Neural progenitor cell (in vitro differentiated cells): ENCODE results near the gene TLE4. TPM values are rescaled to one million over a fixed set of nuclear protein-coding genes. Genes with fewer than 3 reads are reported as not detected.

Experiments
- DNase-seq: peaks from one replicate; pipeline ENCODE4 v3.0.0-alpha.2; 2016; ENCODE audit warnings: low spot score
- H2AFZ ChIP-seq: fragments of 200-600 bp; sonication (generic); replicated peaks from 2 replicates; pipeline ENCODE4 v1.6.1; 2016; ENCODE audit warnings: antibody characterized with exemption
- H3F3A ChIP-seq: fragments of 200-600 bp; sonication (generic); 2 replicates; pipeline ENCODE4 v1.6.1; 2016; ENCODE audit warnings: antibody characterized with exemption, low read depth
- H3K27ac ChIP-seq: fragments of 200-600 bp; sonication (generic); 2 replicates; pipeline ENCODE4 v1.5.1; 2016; ENCODE audit warnings: mild to moderate bottlenecking
- H3K27me3 ChIP-seq: fragments of 200-600 bp; sonication (generic); 2 replicates; pipeline ENCODE4 v1.6.1; 2016; ENCODE audit warnings: mild to moderate bottlenecking, moderate library complexity
- H3K36me3 ChIP-seq: fragments of 200-600 bp; sonication (generic); 2 replicates; pipeline ENCODE4 v1.5.1; 2016
- H3K4me1 ChIP-seq: fragments of 200-600 bp; sonication (generic); 2 replicates; pipeline ENCODE4 v1.6.1; 2016; ENCODE audit warnings: mixed run types
- H3K4me2 ChIP-seq: fragments of 200-600 bp; sonication (generic); 2 replicates; pipeline ENCODE4 v1.6.1; 2016
- H3K4me3 ChIP-seq: fragments of 200-600 bp; sonication (generic); 2 replicates; pipeline ENCODE4 v1.5.1; 2016
- H3K79me2 ChIP-seq: fragments of 200-600 bp; sonication (generic); 2 replicates; pipeline ENCODE4 v1.6.1; 2016; ENCODE audit warnings: low read depth
- H3K9ac ChIP-seq: fragments of 200-600 bp; sonication (generic); 2 replicates; pipeline ENCODE4 v1.6.1; 2016
- H3K9me3 ChIP-seq: fragments of 200-600 bp; sonication (generic); 2 replicates; pipeline ENCODE4 v1.5.1; 2016; ENCODE audit warnings: low read depth
- H4K20me1 ChIP-seq: fragments of 200-600 bp; sonication (generic); 2 replicates; pipeline ENCODE4 v1.6.1; 2016; ENCODE audit warnings: low read depth
- H3K27ac Mint-ChIP-seq: 3 replicates; pipeline ENCODE4 v1.8.0; 2021; ENCODE audit warnings: mixed read lengths
- H3K27me3 Mint-ChIP-seq: 2 replicates; pipeline ENCODE4 v1.8.0; 2022; ENCODE audit warnings: low read depth, mild to moderate bottlenecking, inconsistent platforms, moderate library complexity, mixed read lengths; ENCODE audit not compliant: insufficient read depth
- H3K36me3 Mint-ChIP-seq: 3 replicates; pipeline ENCODE4 v1.8.0; 2021; ENCODE audit warnings: mixed read lengths
- H3K4me1 Mint-ChIP-seq: 3 replicates; pipeline ENCODE4 v1.8.0; 2021; ENCODE audit warnings: mixed read lengths
- H3K4me3 Mint-ChIP-seq: 3 replicates; pipeline ENCODE4 v1.8.0; 2021; ENCODE audit warnings: mild to moderate bottlenecking, moderate library complexity, mixed read lengths
- H3K9me3 Mint-ChIP-seq: 3 replicates; pipeline ENCODE4 v1.8.0; 2020; ENCODE audit warnings: mixed read lengths
- EZH2 ChIP-seq: fragments of 200-600 bp; sonication (generic); IDR thresholded peaks from 2 replicates; pipeline ENCODE4 v1.6.1; 2017; ENCODE audit warnings: antibody characterized with exemption, mild to moderate bottlenecking, moderate library complexity
- EZH2phosphoT487 ChIP-seq: fragments of 200-600 bp; sonication (generic); IDR thresholded peaks from 2 replicates; pipeline ENCODE4 v1.6.1; 2017; ENCODE audit warnings: antibody characterized with exemption
- total RNA-seq: library from RNA; depleted of rRNA; stranded (reverse); fragments of >200 nt; gene quantifications from 2 replicates; pipeline ENCODE4 v1.2.3, GENCODE V29; 2015; ENCODE audit warnings: low replicate concordance
- TF ChIP-seq, protein P1 (sequence below): fragments of 200-600 bp; sonication (generic); IDR thresholded peaks from 2 replicates; pipeline ENCODE4 v1.5.1; 2017; ENCODE audit warnings: antibody characterized with exemption, mild to moderate bottlenecking

Gene TLE4
- total RNA-seq, 1 donor from 2014 or later, result 265 TPM

GRCh38 chr9:79633558-79633957, 61.8 kb downstream of the TLE4 start:
- Histone ChIP-seq H3K9ac (no peak overlapping the region), H3K4me3 (no peak overlapping the region), H3K27me3 (no peaks in the 10 kb centered on the region), H4K20me1 (peaks cover 100% of the 10 kb centered on the region), H3K36me3 (peaks cover 17% of the 10 kb centered on the region), H3F3A (no peaks in the 10 kb centered on the region), H2AFZ (no peak overlapping the region), H3K9me3 (no peaks in the 10 kb centered on the region), H3K27ac (no peak overlapping the region), H3K4me1 (peaks cover 65% of the 10 kb centered on the region), H3K79me2 (peaks cover 100% of the 10 kb centered on the region), H3K4me2 (no peak overlapping the region)
- H3K27me3 Mint-ChIP-seq, result peaks cover 3% of the 10 kb centered on the region
- H3K4me3 Mint-ChIP-seq, result no peak overlapping the region
- peak overlapping the region; percentile 22 for H3K27ac Mint-ChIP-seq
- peaks cover 59% of the 10 kb centered on the region for H3K4me1 Mint-ChIP-seq
- DNase-seq, result no peak
- peaks cover 42% of the 10 kb centered on the region for H3K36me3 Mint-ChIP-seq
- H3K9me3 Mint-ChIP-seq, result peaks cover 11% of the 10 kb centered on the region
- TF ChIP-seq, protein P1, sequence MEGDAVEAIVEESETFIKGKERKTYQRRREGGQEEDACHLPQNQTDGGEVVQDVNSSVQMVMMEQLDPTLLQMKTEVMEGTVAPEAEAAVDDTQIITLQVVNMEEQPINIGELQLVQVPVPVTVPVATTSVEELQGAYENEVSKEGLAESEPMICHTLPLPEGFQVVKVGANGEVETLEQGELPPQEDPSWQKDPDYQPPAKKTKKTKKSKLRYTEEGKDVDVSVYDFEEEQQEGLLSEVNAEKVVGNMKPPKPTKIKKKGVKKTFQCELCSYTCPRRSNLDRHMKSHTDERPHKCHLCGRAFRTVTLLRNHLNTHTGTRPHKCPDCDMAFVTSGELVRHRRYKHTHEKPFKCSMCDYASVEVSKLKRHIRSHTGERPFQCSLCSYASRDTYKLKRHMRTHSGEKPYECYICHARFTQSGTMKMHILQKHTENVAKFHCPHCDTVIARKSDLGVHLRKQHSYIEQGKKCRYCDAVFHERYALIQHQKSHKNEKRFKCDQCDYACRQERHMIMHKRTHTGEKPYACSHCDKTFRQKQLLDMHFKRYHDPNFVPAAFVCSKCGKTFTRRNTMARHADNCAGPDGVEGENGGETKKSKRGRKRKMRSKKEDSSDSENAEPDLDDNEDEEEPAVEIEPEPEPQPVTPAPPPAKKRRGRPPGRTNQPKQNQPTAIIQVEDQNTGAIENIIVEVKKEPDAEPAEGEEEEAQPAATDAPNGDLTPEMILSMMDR, result no peak
- TF ChIP-seq EZH2phosphoT487 (no peak), EZH2 (no peak)

DNA sequence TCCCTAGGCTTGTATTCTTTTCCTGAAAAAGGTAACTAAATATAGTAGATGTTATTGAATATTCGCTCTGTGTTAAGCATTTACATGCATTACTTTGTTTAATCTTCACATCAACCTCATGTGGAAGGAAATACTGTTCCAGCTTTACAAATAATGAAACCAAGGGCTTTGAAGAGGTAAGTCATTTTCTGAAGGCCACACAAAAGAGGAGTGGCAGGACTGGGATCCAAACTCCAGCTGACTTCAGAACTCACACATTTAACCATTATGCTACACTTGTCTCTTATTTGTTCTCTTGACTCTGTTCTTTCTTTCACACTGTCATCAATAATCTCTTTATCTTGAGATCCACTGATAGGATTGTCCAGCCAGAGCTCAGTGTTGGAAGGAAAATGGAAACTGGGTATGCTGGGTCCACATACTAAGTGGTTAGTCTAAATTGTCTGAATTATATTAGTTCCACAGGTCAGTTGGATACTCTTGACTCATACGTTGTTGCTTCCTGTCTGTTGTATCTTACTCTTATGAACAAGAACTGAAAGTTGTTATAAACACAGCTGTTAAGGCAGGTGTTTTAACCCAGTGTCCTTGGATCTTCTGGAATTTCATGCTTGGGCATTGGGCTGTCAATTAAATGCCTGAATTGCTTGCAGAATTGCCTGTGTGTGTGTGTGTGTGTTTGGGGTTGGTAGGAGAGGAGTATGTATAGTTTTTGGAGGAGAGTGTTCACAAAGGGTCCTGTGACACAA, 65.6 kb downstream of the TLE4 start:
- TF ChIP-seq, protein P1, result no peak
- no peak for TF ChIP-seq EZH2
- TF ChIP-seq EZH2phosphoT487, result no peak
- H3K36me3 ChIP-seq, result peaks cover 17% of the 10 kb centered on the region
- Mint-ChIP-seq H3K4me1 (peaks cover 34% of the 10 kb centered on the region), H3K9me3 (peaks cover 18% of the 10 kb centered on the region), H3K27ac (peak overlapping the region; percentile 55), H3K27me3 (peaks cover 3% of the 10 kb centered on the region), H3K36me3 (peaks cover 63% of the 10 kb centered on the region), H3K4me3 (no peak overlapping the region)
- H3K4me2 ChIP-seq, result no peak overlapping the region
- peaks cover 97% of the 10 kb centered on the region for H4K20me1 ChIP-seq
- no peak overlapping the region for H3K4me3 ChIP-seq
- H3K9me3 ChIP-seq, result no peaks in the 10 kb centered on the region
- DNase-seq, result no peak
- no peak overlapping the region for H3K9ac ChIP-seq
- H2AFZ ChIP-seq, result no peak overlapping the region
- peaks cover 9% of the 10 kb centered on the region for H3F3A ChIP-seq
- peaks cover 44% of the 10 kb centered on the region for H3K4me1 ChIP-seq
- H3K79me2 ChIP-seq, result peaks cover 99% of the 10 kb centered on the region
- no peak overlapping the region for H3K27ac ChIP-seq
- no peaks in the 10 kb centered on the region for H3K27me3 ChIP-seq

DNA sequence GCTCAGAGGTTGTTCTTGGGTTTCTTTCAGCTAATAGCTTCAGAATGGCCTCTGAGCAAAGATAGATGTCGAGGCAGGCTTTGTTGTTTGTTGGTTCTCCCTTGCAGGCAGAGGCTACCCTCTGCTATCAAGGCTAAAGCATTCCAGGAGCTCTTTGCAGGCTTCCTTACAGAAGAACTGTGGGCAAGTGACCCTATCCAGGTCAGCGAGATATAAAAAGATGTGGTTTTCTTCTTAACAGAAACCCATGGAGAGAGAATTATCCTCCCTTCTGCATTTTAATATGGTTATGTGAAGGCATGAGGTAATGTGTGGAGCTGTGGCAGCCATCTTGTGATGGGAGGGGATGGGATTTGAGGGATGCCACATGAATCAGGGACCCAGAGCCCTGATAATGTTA, 67.0 kb downstream of the TLE4 start:
- H3K4me2 ChIP-seq, result no peak overlapping the region
- TF ChIP-seq, protein P1, result no peak
- no peak for TF ChIP-seq EZH2phosphoT487
- TF ChIP-seq EZH2, result no peak
- no peak for DNase-seq
- H2AFZ ChIP-seq, result no peak overlapping the region
- H3K36me3 ChIP-seq, result peaks cover 17% of the 10 kb centered on the region
- H3K4me1 ChIP-seq, result peaks cover 35% of the 10 kb centered on the region
- H4K20me1 ChIP-seq, result peaks cover 97% of the 10 kb centered on the region
- peaks cover 71% of the 10 kb centered on the region for H3K36me3 Mint-ChIP-seq
- H3K4me3 ChIP-seq, result no peak overlapping the region
- peaks cover 9% of the 10 kb centered on the region for H3F3A ChIP-seq
- peaks cover 4% of the 10 kb centered on the region for H3K27me3 Mint-ChIP-seq
- H3K9ac ChIP-seq, result no peak overlapping the region
- H3K27ac ChIP-seq, result no peak overlapping the region
- H3K79me2 ChIP-seq, result peaks cover 99% of the 10 kb centered on the region
- H3K27ac Mint-ChIP-seq, result no peak overlapping the region
- H3K9me3 Mint-ChIP-seq, result peaks cover 29% of the 10 kb centered on the region
- H3K9me3 ChIP-seq, result no peaks in the 10 kb centered on the region
- H3K27me3 ChIP-seq, result no peaks in the 10 kb centered on the region
- H3K4me3 Mint-ChIP-seq, result no peak overlapping the region
- H3K4me1 Mint-ChIP-seq, result peaks cover 22% of the 10 kb centered on the region
